ENCODE results near the gene MYO1F.
"Not testable (repeated sequence)": the region's sequence is repeated elsewhere in the genome, so short reads cannot be mapped to it uniquely, and the experiment has no call there.

Gene MYO1F

GRCh38 chr19:8577247-8577646 lies at the start of gene MYO1F:
Gene MYO1F (minus strand): TSS chr19:8577442. CDS start chr19:8577309, 133 bp downstream.
- POLR2A ChIA-PET (ENCODE audit: low non-redundant PET) = no interaction called here
- no peak within 1 kb of the TSS for H3K27ac ChIP-seq
- TF ChIP-seq CTCF (conservative IDR thresholded peaks at IDR 0.05; ENCODE audit: low read depth) = no peak
- CTCF ChIA-PET = interaction anchor here (0.6 kb wide), 1 partner anchor 1288 kb away, joined by 3 read pairs; no protein-coding TSS in a partner anchor
- DNase-seq (ENCODE audit: low spot score) = no peak

- no peak overlapping the region for H3K27ac ChIP-seq
- CTCF ChIA-PET = no interaction called here
- POLR2A ChIA-PET (ENCODE audit: low non-redundant PET) = no interaction called here
- TF ChIP-seq CTCF (conservative IDR thresholded peaks at IDR 0.05; ENCODE audit: low read depth) = no peak
- DNase-seq (ENCODE audit: low spot score) = no peak
These were observed 49.6 kb upstream of the MYO1F start for GRCh38 chr19:8626842-8627241.

- POLR2A ChIA-PET (ENCODE audit: low non-redundant PET); DNase-seq (ENCODE audit: low spot score); H3K27ac ChIP-seq; CTCF ChIA-PET: not testable (repeated sequence)
These were observed 45.6 kb upstream of the MYO1F start for GRCh38 chr19:8622886-8623285.

- ChIA-PET CTCF (interaction anchor here (0.6 kb wide), 1 partner anchor 35 kb away, joined by 7 read pairs; no protein-coding TSS in a partner anchor), POLR2A (ENCODE audit: low non-redundant PET) (no interaction called here)
- no peak overlapping the region for H3K27ac ChIP-seq
- TF ChIP-seq CTCF (conservative IDR thresholded peaks at IDR 0.05; ENCODE audit: low read depth) = no peak
- DNase-seq (ENCODE audit: low spot score) = no peak
These were observed 41.5 kb upstream of the MYO1F start for GRCh38 chr19:8618751-8619150.

GRCh38 chr19:8617984-8618383 lies 40.7 kb upstream of the MYO1F start:
- ChIA-PET POLR2A (ENCODE audit: low non-redundant PET) (no interaction called here), CTCF (no interaction called here)
- H3K27ac ChIP-seq = no peak overlapping the region
- TF ChIP-seq CTCF (conservative IDR thresholded peaks at IDR 0.05; ENCODE audit: low read depth) = no peak
- no peak for DNase-seq (ENCODE audit: low spot score)

- DNase-seq (ENCODE audit: low spot score); H3K27ac ChIP-seq: not testable (repeated sequence)
- CTCF ChIA-PET = interaction anchor here (0.7 kb wide), 1 partner anchor 76 kb away, joined by 3 read pairs; no protein-coding TSS in a partner anchor
- POLR2A ChIA-PET (ENCODE audit: low non-redundant PET) = interaction anchor here (0.6 kb wide), 1 partner anchor 1796 kb away, joined by 4 read pairs; no protein-coding TSS in a partner anchor
These were observed 40.1 kb upstream of the MYO1F start for GRCh38 chr19:8617325-8617724.

- no peak for TF ChIP-seq CTCF (conservative IDR thresholded peaks at IDR 0.05; ENCODE audit: low read depth)
- CTCF ChIA-PET = interaction anchor here (0.7 kb wide), 1 partner anchor 77 kb away, joined by 3 read pairs; no protein-coding TSS in a partner anchor
- no peak overlapping the region for H3K27ac ChIP-seq
- no peak for DNase-seq (ENCODE audit: low spot score)
- POLR2A ChIA-PET (ENCODE audit: low non-redundant PET) = interaction anchor here (0.6 kb wide), 1 partner anchor 1796 kb away, joined by 4 read pairs; no protein-coding TSS in a partner anchor
These were observed 39.6 kb upstream of the MYO1F start for GRCh38 chr19:8616861-8617260.

Measured in RWPE1 (cell line).